CMK (cell line): Measurements from ENCODE around the gene COTL1.
"Not testable (repeated sequence)": the region's sequence is repeated elsewhere in the genome, so short reads cannot be mapped to it uniquely, and the experiment has no call there.

Source experiments
- DNase-seq: peaks from one replicate; pipeline ENCODE4 v3.0.0-alpha.2; 2010; ENCODE audit warnings: low read depth

The COTL1 gene

GRCh38 chr16:84643180-84643583 is 25.3 kb upstream of the COTL1 start:
- DNase-seq = no peak

GRCh38 chr16:84641643-84642358 is 23.9 kb upstream of the COTL1 start:
- DNase-seq = no peak

- no peak for DNase-seq
These were observed 22.3 kb upstream of the COTL1 start for GRCh38 chr16:84640145-84640544.

- no peak for DNase-seq
These were observed 20.4 kb upstream of the COTL1 start for GRCh38 chr16:84638231-84638806.

- DNase-seq = no peak
These were observed 19.8 kb upstream of the COTL1 start for GRCh38 chr16:84637709-84638108.

GRCh38 chr16:84635702-84636101 is 17.8 kb upstream of the COTL1 start:
- no peak for DNase-seq

- no peak for DNase-seq
These were observed 15.7 kb upstream of the COTL1 start for GRCh38 chr16:84633622-84634021.

GRCh38 chr16:84632862-84633261 is 15.0 kb upstream of the COTL1 start:
- DNase-seq = not testable (repeated sequence)

GRCh38 chr16:84631886-84632285 is 14.0 kb upstream of the COTL1 start:
- DNase-seq = no peak

GRCh38 chr16:84631153-84631466 is 13.2 kb upstream of the COTL1 start:
- no peak for DNase-seq

- no peak for DNase-seq
These were observed 12.7 kb upstream of the COTL1 start for GRCh38 chr16:84630446-84631152.

GRCh38 chr16:84630009-84630408 is 12.1 kb upstream of the COTL1 start:
- DNase-seq = no peak

GRCh38 chr16:84629580-84629979 is 11.7 kb upstream of the COTL1 start:
- DNase-seq = no peak

GRCh38 chr16:84628226-84628731 is 10.4 kb upstream of the COTL1 start:
- no peak for DNase-seq

GRCh38 chr16:84625556-84625955 is 7.7 kb upstream of the COTL1 start:
- no peak for DNase-seq

- not testable (repeated sequence) for DNase-seq
These were observed 3.0 kb upstream of the COTL1 start for GRCh38 chr16:84620913-84621312.

GRCh38 chr16:84618581-84619460 is 943 bp upstream of the COTL1 start:
- no peak for DNase-seq

GRCh38 chr16:84617041-84617790 is 662 bp downstream of the COTL1 start:
- DNase-seq = no peak

GRCh38 chr16:84616515-84616914 is 1.4 kb downstream of the COTL1 start:
- DNase-seq = no peak

GRCh38 chr16:84614968-84615813 is 2.7 kb downstream of the COTL1 start:
- DNase-seq = no peak

- no peak for DNase-seq
These were observed 3.3 kb downstream of the COTL1 start for GRCh38 chr16:84614623-84614967.
